Tibial artery (tissue), 4 donors: ENCODE data around the gene LRRC63.

Experiments
- DNase-seq, 2 donors: peaks; one replicate each; pipeline ENCODE4 v3.0.0-alpha.2; 2019
- H3K27ac ChIP-seq, 2 donors: fragments of 200-600 bp; sonication (generic) in 1 of 2; 1 replicate in 1 of 2; 2 replicates in 1 of 2; pipeline ENCODE4 v1.5.1; 2018 to 2019; ENCODE audit warnings: mild to moderate bottlenecking in 1 of 2
- H3K27me3 ChIP-seq, 2 donors: fragments of 200-600 bp; sonication (generic) in 1 of 2; one replicate each; pipeline versions ENCODE4 v1.5.1 to v1.6.0; 2016 to 2019
- H3K36me3 ChIP-seq, 3 donors: fragments of 200-600 bp; sonication (generic) in 2 of 3; one replicate each; pipeline ENCODE4 v1.5.1; 2016 to 2019; ENCODE audit warnings: mild to moderate bottlenecking in 2 of 3
- H3K4me1 ChIP-seq, 4 donors: fragments of 200-600 bp; sonication (generic) in 2 of 4; 1 replicate in 3 of 4; 2 replicates in 1 of 4; pipeline ENCODE4 v1.5.1; 2016 to 2019
- H3K4me3 ChIP-seq, 2 donors: fragments of 200-600 bp; sonication (generic) in 1 of 2; 1 replicate in 1 of 2; 2 replicates in 1 of 2; pipeline ENCODE4 v1.5.1; 2018 to 2019; ENCODE audit warnings: mild to moderate bottlenecking in 2 of 2
- H3K9me3 ChIP-seq, 3 donors: fragments of 200-600 bp; sonication (generic) in 1 of 3; one replicate each; pipeline ENCODE4 v1.5.1; 2016 to 2019
- CTCF ChIP-seq, 2 experiments: fragments of 200-600 bp in 1 of 2; fragments of 450-650 bp in 1 of 2; IDR thresholded peaks; one replicate each; pipeline ENCODE4 v1.5.1; 2017 to 2019; ENCODE audit warnings: antibody characterized with exemption in 2 of 2, mild to moderate bottlenecking in 1 of 2, moderate library complexity in 1 of 2
- intact Hi-C: fragments of 100-400 bp; cut with DNase I; formaldehyde crosslinking; loops from one replicate; pipeline ENCODE4 v1.15.0; 2023; ENCODE audit warnings: low total_unique reads

The LRRC63 gene

GRCh38 chr13:46178143-46178542, 33.6 kb upstream of the LRRC63 start:
- Histone ChIP-seq H3K36me3 (no peaks in the 10 kb centered on the region), H3K9me3 (no peaks in the 10 kb centered on the region), H3K4me3 (no peak overlapping the region), H3K27me3 (no peaks in the 10 kb centered on the region), H3K27ac (no peak overlapping the region), H3K4me1 (no peaks in the 10 kb centered on the region)
- DNase-seq: no peak
- no peak for TF ChIP-seq CTCF (IDR thresholded peaks at IDR 0.05)
- intact Hi-C loops: no loop called here

GRCh38 chr13:46178821-46179220, 32.9 kb upstream of the LRRC63 start:
- no peaks in the 10 kb centered on the region for H3K36me3 ChIP-seq
- TF ChIP-seq CTCF (IDR thresholded peaks at IDR 0.05): no peak
- intact Hi-C loops: no loop called here
- DNase-seq: no peak
- H3K27ac ChIP-seq: no peak overlapping the region
- no peaks in the 10 kb centered on the region for H3K27me3 ChIP-seq
- no peaks in the 10 kb centered on the region for H3K4me1 ChIP-seq
- no peak overlapping the region for H3K4me3 ChIP-seq
- no peaks in the 10 kb centered on the region for H3K9me3 ChIP-seq

- no peaks in the 10 kb centered on the region for H3K9me3 ChIP-seq
- no peaks in the 10 kb centered on the region for H3K36me3 ChIP-seq
- intact Hi-C loops: no loop called here
- DNase-seq: peak; percentile 70 to 73
- H3K27ac ChIP-seq: no peak overlapping the region
- no peak overlapping the region for H3K4me3 ChIP-seq
- no peak for TF ChIP-seq CTCF (IDR thresholded peaks at IDR 0.05)
- H3K4me1 ChIP-seq: no peaks in the 10 kb centered on the region
- H3K27me3 ChIP-seq: no peaks in the 10 kb centered on the region
Measured at GRCh38 chr13:46179491-46179908, 32.2 kb upstream of the LRRC63 start.

GRCh38 chr13:46179969-46180763, 31.6 kb upstream of the LRRC63 start:
- no peak overlapping the region for H3K27ac ChIP-seq
- H3K4me3 ChIP-seq: peak overlapping the region in 1 of 2 donors; percentile 7
- DNase-seq: no peak

DNA sequence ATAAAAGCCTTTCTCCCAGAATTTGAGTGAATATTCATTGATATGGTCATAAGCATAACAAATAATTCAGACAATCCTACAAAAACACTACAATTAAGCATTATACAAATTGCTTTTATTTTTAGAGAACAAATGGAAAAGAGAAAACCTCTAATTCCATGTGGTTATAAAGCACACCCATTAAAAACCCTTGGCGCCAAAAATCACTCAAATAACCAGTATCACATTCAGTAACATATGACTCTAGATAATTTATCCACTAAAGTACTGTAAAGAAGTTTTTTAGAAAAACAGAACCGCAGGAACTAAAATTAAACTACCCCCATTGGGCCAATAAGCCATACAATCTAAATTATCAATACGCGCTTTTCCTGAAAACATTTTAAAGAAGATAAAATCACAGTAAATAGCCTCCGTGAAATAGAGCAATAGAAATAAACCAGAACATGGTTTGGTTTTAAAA, 30.3 kb upstream of the LRRC63 start:
- H3K9me3 ChIP-seq: no peaks in the 10 kb centered on the region
- no peak for TF ChIP-seq CTCF (IDR thresholded peaks at IDR 0.05)
- H3K27me3 ChIP-seq: no peaks in the 10 kb centered on the region
- H3K36me3 ChIP-seq: no peaks in the 10 kb centered on the region
- DNase-seq: no peak
- H3K4me1 ChIP-seq: no peaks in the 10 kb centered on the region
- H3K27ac ChIP-seq: no peak overlapping the region
- intact Hi-C loops: no loop called here
- peak overlapping the region; percentile 19 to 23 for H3K4me3 ChIP-seq

More at GRCh38 chr13:46179969-46180763, 31.6 kb upstream of the LRRC63 start:
- Histone ChIP-seq H3K27me3 (no peaks in the 10 kb centered on the region), H3K9me3 (no peaks in the 10 kb centered on the region), H3K4me1 (no peaks in the 10 kb centered on the region), H3K36me3 (no peaks in the 10 kb centered on the region)
- no peak for TF ChIP-seq CTCF (IDR thresholded peaks at IDR 0.05)
- intact Hi-C loops: no loop called here
